Kidney (tissue), 14 donors: ENCODE results near the gene SGCB. TPM values are rescaled to one million over a fixed set of nuclear protein-coding genes. Genes with fewer than 3 reads are reported as not detected.

Experiments
- DNase-seq, 5 donors: peaks; one replicate each; pipeline ENCODE4 v3.0.0-alpha.2; 2013 to 2020
- FAIRE-seq: peaks from 2 replicates; lab custom pipeline; 2012; peaks lifted over from hg19 to GRCh38; lab: Jason Lieb, UNC
- H3K27ac ChIP-seq, 2 donors: one replicate each; pipeline ENCODE4 v1.7.0; 2013; ENCODE audit warnings: low read depth in 2 of 2, low read length in 2 of 2, inconsistent platforms in 1 of 2
- H3K27me3 ChIP-seq: one replicate; pipeline ENCODE4 v1.7.1; 2013; ENCODE audit warnings: low read length, inconsistent platforms; ENCODE audit not compliant: control insufficient read depth, insufficient read depth
- H3K36me3 ChIP-seq, 3 donors: one replicate each; pipeline versions ENCODE4 v1.7.0 to v1.7.1; 2013; ENCODE audit warnings: low read length in 3 of 3, control low read depth in 1 of 3, inconsistent platforms in 1 of 3; ENCODE audit not compliant: insufficient read depth in 3 of 3, control insufficient read depth in 2 of 3
- H3K4me1 ChIP-seq, 3 donors: one replicate each; pipeline versions ENCODE4 v1.7.0 to v1.7.1; 2013; ENCODE audit warnings: low read length in 3 of 3, inconsistent platforms in 1 of 3, low read depth in 1 of 3; ENCODE audit not compliant: control insufficient read depth in 2 of 3, insufficient read depth in 2 of 3
- H3K4me3 ChIP-seq, 3 donors: one replicate each; pipeline versions ENCODE4 v1.7.0 to v1.8.1; 2013; ENCODE audit warnings: low read length in 3 of 3, control low read depth in 1 of 3, inconsistent platforms in 1 of 3
- H3K9ac ChIP-seq, 3 donors: one replicate each; pipeline versions ENCODE4 v1.7.0 to v1.7.1; 2013; ENCODE audit warnings: low read length in 3 of 3, control low read depth in 1 of 3, inconsistent platforms in 1 of 3
- H3K9me3 ChIP-seq, 3 donors: one replicate each; pipeline versions ENCODE4 v1.7.0 to v1.7.1; 2013; ENCODE audit warnings: low read length in 3 of 3, control low read depth in 1 of 3, inconsistent platforms in 1 of 3; ENCODE audit not compliant: control insufficient read depth in 2 of 3, insufficient read depth in 1 of 3
- intact Hi-C: fragments of 100-400 bp; cut with DNase I; formaldehyde crosslinking; loops from one replicate; pipeline ENCODE4 v1.11.1; 2022
- polyA plus RNA-seq: library from polyadenylated mRNA; stranded (reverse); fragments of 350-450 nt; fragmentation: Illumina TruSeq; extraction: RNeasy Lipid Tissue Mini Kit (QIAGEN cat#74804); gene quantifications from one replicate; pipeline ENCODE4 v1.2.3, GENCODE V29; 2014; ENCODE audit warnings: low read depth, low replicate concordance; ENCODE audit not compliant: insufficient read depth
- total RNA-seq: library from RNA; stranded (reverse); fragmentation: NEBNext Ultra II Directional; extraction: Animal tissue kit (Norgen Biotek cat#: 25700); gene quantifications from one replicate; pipeline ENCODE4 v1.2.1, GENCODE V29; 2021
- TF ChIP-seq, protein P1 (sequence below): IDR thresholded peaks from 3 replicates; pipeline ENCODE4 v1.5.1; 2012; ENCODE audit warnings: mild to moderate bottlenecking, moderate library complexity, borderline replicate concordance; ENCODE audit not compliant: insufficient read depth; ENCODE audit errors: extremely low read depth
- donor health status: control.
- donor health status: control.
- donor health status: control.
- donor health status: control.
- donor health status: control.
- donor health status: DM: yes; HTN: yes; CAD: no.
- donor health status: Normal renal cell carcinoma (clear cell type).

The SGCB gene
- total and polyA plus RNA-seq, 2 donors from 2014 or later: 30.7 to 43.9 TPM

DNA sequence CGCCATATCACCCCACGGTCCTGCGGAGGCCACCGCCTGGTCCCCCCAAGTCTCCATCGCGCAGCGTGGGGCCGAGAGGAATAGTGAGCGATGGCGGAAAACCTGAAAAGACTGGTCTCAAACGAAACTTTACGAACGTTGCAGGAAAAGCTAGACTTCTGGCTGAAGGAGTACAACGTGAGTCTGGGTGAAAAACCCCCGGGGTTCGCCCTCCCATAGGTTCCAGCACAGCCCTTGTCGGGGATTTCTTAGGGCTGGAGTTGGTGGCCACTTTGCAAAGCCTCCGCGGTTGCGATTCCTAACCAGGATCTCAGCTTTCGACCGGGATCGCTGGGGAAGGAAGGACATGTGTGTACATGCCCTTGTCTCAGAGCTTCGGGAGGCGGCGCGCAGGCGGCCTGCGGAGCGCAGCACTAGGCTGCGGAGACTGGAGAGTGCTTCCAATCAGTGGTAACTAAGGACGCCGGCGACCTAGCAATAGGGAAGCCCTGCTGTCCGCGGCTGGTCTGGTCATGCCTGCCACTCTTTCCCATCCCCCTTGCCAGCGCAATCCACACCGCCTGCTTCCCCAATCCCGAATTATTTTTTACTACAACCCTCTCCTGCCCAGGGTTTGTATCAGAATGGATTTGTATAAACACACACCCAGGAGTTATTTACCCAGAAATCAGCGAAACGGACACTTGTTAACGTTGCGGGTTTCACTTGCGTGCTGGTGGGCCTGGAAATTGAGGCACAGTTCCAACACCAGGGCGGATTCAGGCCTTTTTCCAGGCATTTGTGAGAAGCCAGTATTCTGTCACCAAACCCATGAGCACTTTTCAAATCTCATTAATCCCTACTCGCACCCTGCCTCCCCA is 13.7 kb upstream of the SGCB start:
- DNase-seq: peak; percentile 74 to 83 (median 78)

DNA sequence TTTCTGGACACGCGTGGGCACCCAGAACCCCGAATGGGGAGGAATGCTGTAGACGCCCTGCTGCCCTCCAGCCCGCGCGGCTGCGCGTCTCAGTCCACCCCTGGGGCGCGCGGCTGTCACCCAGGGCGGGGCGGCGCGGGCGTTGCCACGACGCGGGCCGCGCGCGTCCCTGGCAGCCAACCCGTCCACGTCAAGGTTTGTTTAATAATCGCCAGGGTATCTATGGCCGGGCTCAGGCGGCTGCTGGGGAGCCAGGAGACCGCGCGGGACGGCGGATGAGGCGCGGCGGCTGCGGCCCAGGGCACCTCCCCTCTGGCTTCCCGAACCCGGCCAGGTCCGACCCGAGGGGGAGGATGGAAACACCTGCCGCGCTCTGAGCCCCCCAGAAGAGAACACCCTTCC is 13.1 kb upstream of the SGCB start, which contains the start of gene SPATA18:
Gene SPATA18 (plus strand): TSS at position 92 of the 402 bp plus-strand sequence. CDS start 401 bp downstream, outside the sequence.
- TF ChIP-seq, protein P1, sequence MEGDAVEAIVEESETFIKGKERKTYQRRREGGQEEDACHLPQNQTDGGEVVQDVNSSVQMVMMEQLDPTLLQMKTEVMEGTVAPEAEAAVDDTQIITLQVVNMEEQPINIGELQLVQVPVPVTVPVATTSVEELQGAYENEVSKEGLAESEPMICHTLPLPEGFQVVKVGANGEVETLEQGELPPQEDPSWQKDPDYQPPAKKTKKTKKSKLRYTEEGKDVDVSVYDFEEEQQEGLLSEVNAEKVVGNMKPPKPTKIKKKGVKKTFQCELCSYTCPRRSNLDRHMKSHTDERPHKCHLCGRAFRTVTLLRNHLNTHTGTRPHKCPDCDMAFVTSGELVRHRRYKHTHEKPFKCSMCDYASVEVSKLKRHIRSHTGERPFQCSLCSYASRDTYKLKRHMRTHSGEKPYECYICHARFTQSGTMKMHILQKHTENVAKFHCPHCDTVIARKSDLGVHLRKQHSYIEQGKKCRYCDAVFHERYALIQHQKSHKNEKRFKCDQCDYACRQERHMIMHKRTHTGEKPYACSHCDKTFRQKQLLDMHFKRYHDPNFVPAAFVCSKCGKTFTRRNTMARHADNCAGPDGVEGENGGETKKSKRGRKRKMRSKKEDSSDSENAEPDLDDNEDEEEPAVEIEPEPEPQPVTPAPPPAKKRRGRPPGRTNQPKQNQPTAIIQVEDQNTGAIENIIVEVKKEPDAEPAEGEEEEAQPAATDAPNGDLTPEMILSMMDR: no peak
- Histone ChIP-seq H3K4me1 (peaks cover 0 to 2% (median 0%) of the 10 kb centered on the region in 3 donors), H3K4me3 (peak within 1 kb of the TSS; percentile 42 to 84 (median 74)), H3K9ac (peak within 1 kb of the TSS in 2 of 3 donors; percentile 10 to 83), H3K9me3 (no peaks in the 10 kb centered on the region), H3K27me3 (peaks cover 6% of the 10 kb centered on the region), H3K36me3 (no peaks in the 10 kb centered on the region), H3K27ac (peak within 1 kb of the TSS; percentile 25 to 47)
- intact Hi-C loops: no loop called here
- DNase-seq: peak in 4 of 5 donors; percentile 18 to 72 (median 42)
- FAIRE-seq: no peak

More for the DNA sequence above, 13.7 kb upstream of the SGCB start:
- TF ChIP-seq, protein P1: no peak
- no peak for FAIRE-seq
- Histone ChIP-seq H3K27ac (peak overlapping the region; percentile 25 to 47), H3K9ac (peak overlapping the region in 2 of 3 donors; percentile 10 to 83), H3K36me3 (no peaks in the 10 kb centered on the region), H3K9me3 (no peaks in the 10 kb centered on the region), H3K27me3 (peaks cover 6% of the 10 kb centered on the region), H3K4me1 (peaks cover 0 to 2% (median 0%) of the 10 kb centered on the region in 3 donors), H3K4me3 (peak overlapping the region; percentile 42 to 84 (median 74))
- intact Hi-C loops: no loop called here

DNA sequence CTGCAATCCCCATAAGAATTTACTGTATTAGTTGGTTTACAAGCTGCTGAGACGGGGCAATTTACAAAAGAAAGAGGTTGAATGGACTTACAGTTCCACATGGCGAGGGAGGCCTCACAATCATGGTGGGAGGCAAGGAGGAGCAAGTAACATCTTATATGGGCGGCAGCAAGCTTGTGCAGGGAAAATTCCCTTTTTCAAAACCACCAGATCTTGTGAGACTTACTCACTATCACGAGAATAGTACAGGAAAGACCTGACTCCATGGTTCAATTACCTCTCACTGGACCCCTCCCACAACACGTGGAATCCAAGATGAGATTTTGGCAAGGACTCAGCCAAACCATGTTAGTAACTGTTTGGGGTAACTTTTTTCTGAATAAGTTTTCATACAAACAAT is 11.2 kb upstream of the SGCB start:
- Histone ChIP-seq H3K4me1 (peaks cover 0 to 2% (median 0%) of the 10 kb centered on the region in 3 donors), H3K36me3 (no peaks in the 10 kb centered on the region), H3K9me3 (no peaks in the 10 kb centered on the region), H3K27me3 (peaks cover 6% of the 10 kb centered on the region), H3K4me3 (no peak overlapping the region), H3K27ac (no peak overlapping the region), H3K9ac (no peak overlapping the region)
- no peak for DNase-seq
- TF ChIP-seq, protein P1: no peak
- FAIRE-seq: no peak
- intact Hi-C loops: no loop called here
